ENCODE data around the gene NACA. TPM values are rescaled to one million over a fixed set of nuclear protein-coding genes. Genes with fewer than 3 reads are reported as not detected.
"Not testable (repeated sequence)": the region's sequence is repeated elsewhere in the genome, so short reads cannot be mapped to it uniquely, and the experiment has no call there.

NACA gene
- 1,267 and 1,373 TPM in 2 replicates for total RNA-seq (2014; rRNA removed; shearing (Covaris generic))

- DNase-seq (ENCODE audit: low read depth), result peak; percentile 98
Observed at GRCh38 chr12:56724972-56725722, at the start of gene NACA. NACA (minus strand) TSS chr12:56725299; CDS start chr12:56724521, 778 bp downstream.

GRCh38 chr12:56773113-56773512 is 48.0 kb upstream of the NACA start:
- no peak for DNase-seq (ENCODE audit: low read depth)

- no peak for DNase-seq (ENCODE audit: low read depth)
Observed at GRCh38 chr12:56772625-56773024, 47.5 kb upstream of the NACA start.

GRCh38 chr12:56769868-56770267 is 44.8 kb upstream of the NACA start:
- DNase-seq (ENCODE audit: low read depth), result no peak

GRCh38 chr12:56768424-56768823 is 43.3 kb upstream of the NACA start:
- no peak for DNase-seq (ENCODE audit: low read depth)

- DNase-seq (ENCODE audit: low read depth), result no peak
Observed at GRCh38 chr12:56766535-56766934, 41.4 kb upstream of the NACA start.

GRCh38 chr12:56763753-56764657 is 38.9 kb upstream of the NACA start:
- peak; percentile 77 for DNase-seq (ENCODE audit: low read depth)

- no peak for DNase-seq (ENCODE audit: low read depth)
Observed at GRCh38 chr12:56761812-56762211, 36.7 kb upstream of the NACA start.

- no peak for DNase-seq (ENCODE audit: low read depth)
Observed at GRCh38 chr12:56760460-56760859, 35.4 kb upstream of the NACA start.

- DNase-seq (ENCODE audit: low read depth), result no peak
Observed at GRCh38 chr12:56759263-56759908, 34.3 kb upstream of the NACA start.

- no peak for DNase-seq (ENCODE audit: low read depth)
Observed at GRCh38 chr12:56758728-56759262, 33.7 kb upstream of the NACA start.

- DNase-seq (ENCODE audit: low read depth), result not testable (repeated sequence)
Observed at GRCh38 chr12:56757971-56758370, 32.9 kb upstream of the NACA start.

- no peak for DNase-seq (ENCODE audit: low read depth)
Observed at GRCh38 chr12:56753566-56753965, 28.5 kb upstream of the NACA start.

- DNase-seq (ENCODE audit: low read depth), result peak; percentile 82
Observed at GRCh38 chr12:56751712-56752598, 26.9 kb upstream of the NACA start, which contains the start of gene PRIM1. PRIM1 (minus strand) TSS chr12:56752323; CDS start chr12:56752298, 25 bp downstream.

- not testable (repeated sequence) for DNase-seq (ENCODE audit: low read depth)
Observed at GRCh38 chr12:56750596-56750995, 25.5 kb upstream of the NACA start.

GRCh38 chr12:56749853-56750252 is 24.8 kb upstream of the NACA start:
- no peak for DNase-seq (ENCODE audit: low read depth)

GRCh38 chr12:56749359-56749758 is 24.3 kb upstream of the NACA start:
- DNase-seq (ENCODE audit: low read depth), result no peak

- DNase-seq (ENCODE audit: low read depth), result no peak
Observed at GRCh38 chr12:56728139-56728861, 3.2 kb upstream of the NACA start.

- not testable (repeated sequence) for DNase-seq (ENCODE audit: low read depth)
Observed at GRCh38 chr12:56726196-56726675, 1.1 kb upstream of the NACA start.

GRCh38 chr12:56725723-56726102 is 614 bp upstream of the NACA start:
- DNase-seq (ENCODE audit: low read depth), result no peak

All from M059J (cell line).